Stomach smooth muscle (tissue), 2 donors: ENCODE results near the gene IFNAR2.

ENCODE experiments used
- H3K27ac ChIP-seq: one replicate; pipeline ENCODE4 v1.7.0; 2013; ENCODE audit warnings: mild to moderate bottlenecking, low read length, inconsistent platforms
- H3K27me3 ChIP-seq, 2 donors: one replicate each; pipeline ENCODE4 v1.7.0; 2013; ENCODE audit warnings: low read length in 2 of 2; ENCODE audit not compliant: insufficient read depth in 2 of 2, control insufficient read depth in 1 of 2
- H3K36me3 ChIP-seq, 2 donors: one replicate each; pipeline ENCODE4 v1.7.0; 2013; ENCODE audit warnings: low read length in 2 of 2; ENCODE audit not compliant: control insufficient read depth in 2 of 2, insufficient read depth in 2 of 2
- H3K4me1 ChIP-seq: one replicate; pipeline ENCODE4 v1.7.0; 2013; ENCODE audit warnings: low read length; ENCODE audit not compliant: control insufficient read depth, insufficient read depth
- H3K4me3 ChIP-seq, 2 donors: one replicate each; pipeline ENCODE4 v1.7.0; 2013; ENCODE audit warnings: low read length in 2 of 2
- H3K9ac ChIP-seq, 2 donors: one replicate each; pipeline ENCODE4 v1.7.0; 2013; ENCODE audit warnings: low read length in 2 of 2, mild to moderate bottlenecking in 1 of 2
- H3K9me3 ChIP-seq, 2 donors: one replicate each; pipeline ENCODE4 v1.7.0; 2013; ENCODE audit warnings: low read length in 2 of 2; ENCODE audit not compliant: control insufficient read depth in 2 of 2
- donor health status: healthy.
- donor health status: Pancreatic carcinoma.

IFNAR2 gene

GRCh38 chr21:33266789-33267135, 37.0 kb downstream of the IFNAR2 start:
- Histone ChIP-seq H3K4me1 (peaks cover 18% of the 10 kb centered on the region), H3K4me3 (peak overlapping the region; percentile 84 to 85), H3K27ac (peak overlapping the region; percentile 70), H3K9me3 (no peaks in the 10 kb centered on the region), H3K36me3 (peaks cover 7 to 12% of the 10 kb centered on the region in 2 donors), H3K27me3 (no peaks in the 10 kb centered on the region), H3K9ac (peak overlapping the region; percentile 79 to 86)

GRCh38 chr21:33267250-33267649, 37.5 kb downstream of the IFNAR2 start:
- H3K9me3 ChIP-seq, result no peaks in the 10 kb centered on the region
- peak overlapping the region; percentile 70 for H3K27ac ChIP-seq
- H3K4me3 ChIP-seq, result peak overlapping the region; percentile 84 to 85
- H3K27me3 ChIP-seq, result no peaks in the 10 kb centered on the region
- peaks cover 7 to 12% of the 10 kb centered on the region in 2 donors for H3K36me3 ChIP-seq
- peak overlapping the region; percentile 79 to 86 for H3K9ac ChIP-seq
- H3K4me1 ChIP-seq, result peaks cover 18% of the 10 kb centered on the region

GRCh38 chr21:33268393-33268736, 38.6 kb downstream of the IFNAR2 start:
- H3K27me3 ChIP-seq, result no peaks in the 10 kb centered on the region
- no peak overlapping the region for H3K4me3 ChIP-seq
- H3K4me1 ChIP-seq, result peaks cover 18% of the 10 kb centered on the region
- H3K9ac ChIP-seq, result no peak overlapping the region
- peaks cover 7 to 9% of the 10 kb centered on the region in 2 donors for H3K36me3 ChIP-seq
- no peak overlapping the region for H3K27ac ChIP-seq
- H3K9me3 ChIP-seq, result no peaks in the 10 kb centered on the region

- Histone ChIP-seq H3K9ac (no peak overlapping the region), H3K4me3 (no peak overlapping the region), H3K27me3 (no peaks in the 10 kb centered on the region), H3K4me1 (peaks cover 18% of the 10 kb centered on the region), H3K27ac (no peak overlapping the region), H3K9me3 (no peaks in the 10 kb centered on the region), H3K36me3 (peaks cover 5 to 14% of the 10 kb centered on the region in 2 donors)
Observed at GRCh38 chr21:33268737-33269441, 39.2 kb downstream of the IFNAR2 start.

- Histone ChIP-seq H3K36me3 (peaks cover 5 to 14% of the 10 kb centered on the region in 2 donors), H3K4me1 (peaks cover 12% of the 10 kb centered on the region), H3K4me3 (no peak overlapping the region), H3K9ac (no peak overlapping the region), H3K9me3 (no peaks in the 10 kb centered on the region), H3K27me3 (no peaks in the 10 kb centered on the region), H3K27ac (no peak overlapping the region)
Observed at GRCh38 chr21:33270986-33271385, 41.2 kb downstream of the IFNAR2 start.

GRCh38 chr21:33273044-33273443, 43.3 kb downstream of the IFNAR2 start:
- no peak overlapping the region for H3K9ac ChIP-seq
- H3K4me1 ChIP-seq, result no peaks in the 10 kb centered on the region
- H3K27ac ChIP-seq, result no peak overlapping the region
- H3K36me3 ChIP-seq, result peaks cover 5 to 19% of the 10 kb centered on the region in 2 donors
- H3K4me3 ChIP-seq, result no peak overlapping the region
- H3K27me3 ChIP-seq, result no peaks in the 10 kb centered on the region
- no peaks in the 10 kb centered on the region for H3K9me3 ChIP-seq

- Histone ChIP-seq H3K36me3 (peaks cover 16% of the 10 kb centered on the region in 2 donors), H3K27me3 (no peaks in the 10 kb centered on the region), H3K27ac (no peak overlapping the region), H3K9me3 (no peaks in the 10 kb centered on the region), H3K4me1 (no peaks in the 10 kb centered on the region), H3K4me3 (no peak overlapping the region), H3K9ac (no peak overlapping the region)
Observed at GRCh38 chr21:33278721-33279120, 49.0 kb downstream of the IFNAR2 start.

- peaks cover 15 to 16% of the 10 kb centered on the region in 2 donors for H3K36me3 ChIP-seq
- no peak overlapping the region for H3K9ac ChIP-seq
Observed at GRCh38 chr21:33279330-33279820, 49.6 kb downstream of the IFNAR2 start.

More at GRCh38 chr21:33279330-33279820, 49.6 kb downstream of the IFNAR2 start:
- Histone ChIP-seq H3K9me3 (no peaks in the 10 kb centered on the region), H3K4me1 (no peaks in the 10 kb centered on the region), H3K4me3 (no peak overlapping the region), H3K27me3 (no peaks in the 10 kb centered on the region), H3K27ac (no peak overlapping the region)
